Stimulated activated CD8-positive, alpha-beta memory T cell treated with anti-CD3 and anti-CD28 coated beads, Interleukin-7, amount 100 ng/mL, for 4 hours (primary cell): ENCODE data around the gene H19.

Experiments
- DNase-seq, 2 donors: peaks; one replicate each; pipeline ENCODE4 v3.0.0-alpha.2; 2020; ENCODE audit warnings: low read depth in 2 of 2

H19 gene

DNA sequence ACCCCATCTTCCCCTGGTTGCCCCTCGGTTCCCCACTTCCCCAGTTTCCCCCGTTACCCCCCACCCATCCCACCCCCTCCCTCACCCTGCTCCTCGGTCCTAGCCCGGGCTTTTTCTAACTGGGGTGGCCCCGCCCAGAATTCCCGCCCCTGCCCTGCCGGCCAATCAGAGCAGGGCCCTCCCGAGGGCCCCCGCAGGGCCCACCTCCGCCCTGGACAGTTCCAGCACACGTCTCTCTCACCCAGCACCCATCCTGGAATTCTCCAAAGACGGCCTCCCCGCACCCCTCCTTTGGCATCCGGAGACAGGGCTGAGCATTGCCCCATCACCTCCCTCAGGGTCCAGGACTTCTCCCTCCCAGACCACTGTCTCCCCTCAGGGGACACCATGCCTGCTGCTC is at the start of gene H19:
TSS of gene H19 (minus strand) at position 88 of the 400 bp plus-strand sequence.
- no peak for DNase-seq

GRCh38 chr11:2041963-2042362 is 44.3 kb upstream of the H19 start:
- no peak for DNase-seq

DNA sequence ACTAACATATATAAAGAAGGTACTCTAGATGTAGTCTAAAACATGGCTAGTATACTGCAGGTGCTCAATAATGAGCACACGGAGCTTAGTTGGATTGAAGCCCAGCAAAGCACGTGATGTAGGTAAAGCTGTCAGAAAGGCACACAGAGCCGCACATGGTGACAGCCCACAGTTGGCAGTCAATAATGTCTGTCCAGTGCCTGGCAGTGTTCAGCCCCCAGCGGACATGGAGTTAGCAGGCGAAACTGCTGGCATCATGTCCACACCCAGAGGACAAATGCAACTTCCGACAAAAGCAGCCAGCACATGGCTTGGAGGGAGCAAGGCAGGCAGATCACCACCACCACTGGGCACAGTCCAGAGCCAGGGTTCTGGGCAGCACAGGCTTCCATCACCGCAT is 43.5 kb upstream of the H19 start:
- DNase-seq = no peak

DNA sequence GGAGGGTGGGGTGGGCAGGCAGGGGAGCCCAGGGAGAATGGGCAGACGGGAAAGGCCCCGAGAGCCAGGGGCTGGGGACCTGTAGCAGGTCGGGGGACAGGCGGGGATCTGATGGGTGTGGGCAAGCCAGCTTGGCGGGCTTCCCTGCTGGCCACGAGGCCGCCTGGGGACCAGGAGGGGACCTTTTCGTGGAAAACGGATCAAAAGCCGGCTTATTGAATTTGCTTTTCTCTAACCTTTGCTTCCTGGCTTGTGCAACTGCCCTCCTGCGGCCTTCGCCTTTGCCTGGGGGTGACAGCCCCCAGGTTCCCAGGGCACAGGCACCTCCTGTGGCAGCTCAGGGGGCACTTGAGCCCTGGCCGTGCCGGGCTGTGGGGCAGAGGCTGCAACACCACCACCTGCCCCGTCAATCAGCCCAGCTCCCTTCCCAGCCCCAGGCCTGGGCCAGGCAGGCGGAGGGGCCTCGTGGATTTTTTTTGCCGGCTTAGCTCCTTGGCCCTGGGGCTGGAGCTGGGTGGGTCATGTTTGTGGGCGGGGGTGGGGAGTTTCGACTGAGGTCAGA is 41.6 kb upstream of the H19 start:
- no peak for DNase-seq

GRCh38 chr11:2036863-2037486 is 39.3 kb upstream of the H19 start:
- DNase-seq = no peak

DNA sequence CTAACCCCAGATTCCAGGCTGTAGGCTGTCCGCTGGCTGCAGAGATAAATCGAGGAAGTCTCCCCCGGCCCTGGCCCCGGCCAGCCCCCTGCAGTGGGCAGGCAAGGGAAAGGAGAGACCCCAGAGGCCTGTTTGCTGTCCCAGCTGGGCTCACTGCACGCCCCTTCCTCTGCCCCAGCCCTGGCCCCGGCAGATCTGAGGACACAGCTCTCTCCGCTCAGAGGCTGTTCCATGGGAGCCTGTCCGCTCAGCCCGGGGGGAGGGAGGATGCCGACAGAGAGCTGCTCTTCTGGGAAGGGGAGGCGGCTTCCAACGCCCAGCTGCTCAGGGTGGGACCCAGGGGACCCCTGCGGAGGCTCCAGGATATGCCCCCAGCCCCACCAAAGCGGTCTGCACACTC is 37.7 kb upstream of the H19 start:
- DNase-seq = no peak

DNA sequence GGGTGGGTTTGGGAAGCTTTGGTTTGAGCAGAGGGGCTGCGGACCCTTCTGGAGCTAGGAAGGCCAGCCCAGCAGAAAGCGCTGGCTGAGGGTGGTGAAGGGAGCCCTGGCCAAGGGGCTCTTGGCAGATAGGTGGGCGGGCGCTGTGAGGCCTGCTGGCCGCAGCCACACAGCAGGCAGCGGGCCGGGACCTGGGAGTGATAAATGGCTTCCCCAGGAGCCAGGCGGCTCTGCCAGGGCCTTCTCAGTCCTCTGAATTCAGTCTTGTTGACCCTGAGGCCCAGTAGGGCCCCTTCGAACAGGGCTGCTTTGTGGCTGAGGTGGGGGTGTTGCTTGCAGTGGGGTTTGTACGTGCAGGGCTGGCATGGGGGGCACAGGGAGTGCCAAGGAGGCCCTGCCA is 33.4 kb upstream of the H19 start:
- no peak for DNase-seq

DNA sequence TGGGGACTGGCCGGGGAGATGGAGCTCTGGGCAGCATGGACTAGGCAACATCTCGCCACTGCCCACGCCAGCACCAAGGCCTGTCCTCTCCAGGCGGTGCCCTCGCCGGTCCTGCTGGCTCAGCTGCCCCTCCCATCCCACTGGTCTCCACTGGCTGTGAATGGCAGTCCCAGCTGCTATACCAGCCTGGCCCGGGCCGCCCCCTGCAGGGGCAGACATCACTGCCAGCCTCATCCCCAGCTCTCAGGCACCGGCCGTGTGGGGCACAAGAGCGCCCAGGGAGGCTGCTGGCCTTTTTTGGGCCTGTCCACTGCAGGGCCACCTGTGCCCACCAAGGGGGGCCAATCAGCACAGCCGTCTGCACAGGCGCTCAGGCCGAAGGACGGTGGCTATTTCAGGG is 30.1 kb upstream of the H19 start:
- no peak for DNase-seq

DNA sequence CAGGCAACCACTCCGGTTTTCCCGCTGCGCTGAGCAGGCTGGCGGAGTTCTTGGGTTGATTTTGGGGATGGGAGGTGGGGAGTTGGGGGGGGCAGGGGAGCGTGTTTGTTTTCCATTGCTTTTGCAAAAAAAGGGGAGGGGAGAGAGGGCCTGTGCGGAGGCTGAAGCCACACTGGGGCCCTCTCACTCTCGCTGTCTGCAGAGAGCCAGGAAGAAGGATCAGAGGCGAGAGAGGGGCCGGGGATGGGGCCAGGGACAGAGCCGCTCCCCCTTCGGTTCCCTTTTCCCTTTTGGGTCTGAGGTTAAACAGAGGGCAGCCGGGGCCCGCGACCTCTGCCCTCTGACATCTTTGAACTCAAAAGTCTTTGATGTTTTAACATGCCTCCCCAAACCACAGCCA is 17.4 kb upstream of the H19 start:
- no peak for DNase-seq

- DNase-seq = no peak
Measured at GRCh38 chr11:2012440-2012839, 14.8 kb upstream of the H19 start.

DNA sequence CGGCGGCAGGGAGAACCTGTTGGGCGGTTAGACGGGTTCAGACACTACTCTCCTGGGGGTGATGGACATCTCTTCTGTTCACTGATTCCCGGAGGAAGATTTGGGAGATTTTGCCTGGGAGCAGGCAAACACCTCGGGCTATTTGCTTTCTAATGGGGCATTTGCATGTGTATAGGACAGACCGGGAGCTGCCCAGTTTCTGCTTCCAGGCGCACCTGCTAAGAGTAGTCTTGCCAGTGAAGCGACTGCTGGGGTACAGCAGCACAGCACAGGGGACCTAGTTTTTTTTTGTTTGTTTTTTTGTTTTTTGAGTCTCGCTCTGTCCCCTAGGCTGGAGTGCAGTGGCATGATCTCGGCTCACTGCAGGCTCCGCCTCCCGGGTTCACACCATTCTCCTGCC is 6.8 kb upstream of the H19 start:
- DNase-seq = no peak

- no peak for DNase-seq
Measured at GRCh38 chr11:2002807-2003206, 5.2 kb upstream of the H19 start.

DNA sequence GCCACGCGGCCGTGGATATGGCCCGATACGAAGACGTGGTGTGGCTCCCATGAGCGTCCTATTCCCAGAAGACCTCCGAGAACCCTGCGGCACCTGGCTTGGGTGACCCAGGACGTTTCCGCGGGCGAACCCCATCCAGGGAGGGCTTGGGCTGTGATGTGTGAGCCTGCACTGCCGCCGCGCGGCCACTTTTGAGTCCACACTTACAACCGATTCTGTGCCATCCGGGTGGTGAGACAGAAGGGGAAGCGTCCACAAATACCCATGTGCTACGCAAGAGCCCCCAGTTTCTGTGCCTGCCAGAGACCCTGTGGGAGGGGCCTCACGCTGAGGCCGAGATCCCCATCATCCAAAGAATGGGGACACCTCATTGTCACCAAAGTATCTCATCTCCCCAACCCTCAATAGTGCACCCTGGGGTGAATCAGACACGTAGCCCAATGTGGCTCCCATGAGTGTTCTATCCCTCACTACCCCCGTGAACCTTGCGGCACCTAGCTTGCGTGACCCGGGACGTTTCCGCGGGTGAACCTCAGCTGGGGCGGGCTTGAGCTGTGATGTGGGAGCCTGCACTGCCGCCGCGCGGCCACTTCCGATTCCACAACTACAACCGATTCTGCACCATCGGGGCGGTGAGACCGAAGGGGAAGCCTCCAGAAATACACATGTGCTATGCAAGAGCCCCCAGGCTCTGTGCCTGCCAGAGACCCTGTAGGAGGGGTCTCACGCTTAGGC is 4.6 kb upstream of the H19 start:
- DNase-seq = no peak

- no peak for DNase-seq
Measured at GRCh38 chr11:1998861-1999260, 1.2 kb upstream of the H19 start.

DNA sequence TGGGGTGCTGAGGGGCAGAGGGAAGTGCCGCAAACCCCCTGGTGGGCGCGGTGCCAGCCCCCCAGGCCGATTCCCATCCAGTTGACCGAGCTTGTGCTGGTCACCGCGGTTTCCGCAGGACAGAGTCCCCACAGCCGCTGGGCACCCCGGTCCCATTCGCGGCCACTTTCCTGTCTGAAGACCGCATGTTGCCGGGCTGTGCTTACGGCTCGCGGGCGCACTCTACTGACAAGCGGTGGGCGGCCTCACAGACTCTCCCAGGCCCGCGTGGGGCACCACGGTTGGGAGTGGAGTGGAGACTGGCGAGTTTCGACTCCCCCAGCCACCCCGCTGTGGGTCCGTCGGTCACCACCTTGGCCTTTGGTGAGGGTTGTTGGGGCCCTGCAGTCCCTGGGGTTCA is 648 bp upstream of the H19 start:
- no peak for DNase-seq

DNA sequence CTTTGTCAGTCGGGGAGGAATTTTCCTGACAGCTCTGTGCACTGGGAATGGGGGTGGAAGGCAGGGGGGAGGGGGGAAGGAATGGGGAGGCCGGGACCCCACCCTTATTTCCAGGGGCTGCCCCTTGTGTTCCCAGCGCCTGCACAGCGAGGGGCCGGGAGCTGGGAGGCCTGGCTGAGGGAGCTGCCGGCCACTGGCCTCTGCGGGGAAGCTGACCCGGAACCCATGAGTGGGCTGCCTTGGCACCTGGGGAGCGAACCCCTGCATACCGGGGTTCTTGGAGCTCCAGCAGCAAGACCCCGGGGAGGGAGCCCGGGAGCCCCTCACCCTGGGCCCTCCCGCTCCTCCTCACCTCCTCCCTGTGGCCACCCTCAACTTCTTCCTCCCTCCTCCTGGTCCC is 3.5 kb downstream of the H19 start:
- no peak for DNase-seq

DNA sequence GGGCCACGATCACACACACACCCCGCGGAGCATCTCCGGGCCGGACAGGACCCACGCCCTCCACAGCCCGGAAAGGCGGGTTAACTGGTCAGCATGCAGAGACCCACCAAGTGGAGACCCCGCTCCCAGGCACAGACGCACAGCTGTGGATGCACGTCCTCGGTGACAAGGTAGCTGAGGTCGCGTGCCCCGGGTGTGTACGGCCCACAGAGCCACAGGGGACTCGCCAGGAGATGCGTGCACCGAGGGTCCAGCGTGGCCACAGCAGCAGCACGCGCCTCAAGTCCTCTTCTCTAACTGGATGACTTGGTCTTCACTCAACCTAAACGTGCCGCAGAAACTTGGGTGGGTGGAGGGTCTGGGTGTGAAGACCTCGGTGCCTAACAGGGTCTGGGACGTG is 5.5 kb downstream of the H19 start:
- DNase-seq = no peak

DNA sequence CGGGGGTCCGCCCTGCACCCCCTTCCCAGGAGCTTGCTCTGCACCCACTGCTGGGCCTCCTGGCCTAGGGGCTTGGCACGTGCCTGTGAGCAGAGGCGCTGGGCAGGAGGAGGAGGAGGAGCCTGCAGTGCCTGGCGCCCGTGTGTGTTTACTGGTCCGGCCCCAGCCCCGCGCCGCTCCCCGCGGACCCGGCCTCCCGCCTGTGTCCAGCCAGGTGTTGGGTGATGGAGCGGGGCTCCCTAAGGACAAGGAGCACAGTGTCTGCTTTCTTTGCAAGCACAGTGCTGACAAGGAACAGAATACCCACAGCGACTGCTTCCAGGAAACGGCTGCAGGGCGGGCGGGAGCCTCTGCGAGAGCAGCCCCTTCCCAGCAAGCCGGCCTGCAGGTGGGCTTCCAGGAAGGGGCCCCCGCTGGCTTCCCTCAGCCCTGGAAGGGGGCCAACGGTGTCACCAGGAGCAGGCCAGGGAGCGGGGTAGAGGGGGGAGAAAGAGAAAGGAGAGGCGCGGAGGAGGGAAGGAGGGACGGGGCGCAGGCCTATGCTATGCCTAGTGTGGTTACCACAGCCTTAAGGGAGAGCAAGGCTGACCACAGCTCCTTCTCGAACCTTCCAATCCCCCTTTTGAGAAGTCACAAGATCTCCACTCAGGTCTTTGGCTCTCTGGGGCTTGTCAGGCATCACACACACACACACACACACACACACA is 6.6 kb downstream of the H19 start:
- DNase-seq = no peak

DNA sequence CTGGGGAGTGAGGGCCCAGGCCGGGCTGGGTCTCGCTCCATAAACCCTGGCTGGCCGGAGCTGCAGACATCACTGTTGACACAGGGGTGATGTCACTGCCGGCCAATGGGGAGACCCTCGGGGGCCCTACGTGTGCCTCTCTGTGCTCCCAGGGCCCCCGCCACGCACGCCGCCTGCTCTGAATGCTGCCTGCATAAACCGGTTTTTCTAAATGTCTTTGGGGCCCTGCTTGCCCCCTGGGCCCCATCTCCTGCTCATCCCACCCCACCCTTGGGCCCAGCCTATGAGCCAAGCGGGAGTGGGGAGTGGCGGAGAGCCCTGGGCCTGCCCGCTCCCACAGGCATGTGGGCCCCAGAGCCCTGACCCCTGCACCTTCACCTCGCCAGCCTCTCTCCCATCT is 7.7 kb downstream of the H19 start:
- DNase-seq = no peak

DNA sequence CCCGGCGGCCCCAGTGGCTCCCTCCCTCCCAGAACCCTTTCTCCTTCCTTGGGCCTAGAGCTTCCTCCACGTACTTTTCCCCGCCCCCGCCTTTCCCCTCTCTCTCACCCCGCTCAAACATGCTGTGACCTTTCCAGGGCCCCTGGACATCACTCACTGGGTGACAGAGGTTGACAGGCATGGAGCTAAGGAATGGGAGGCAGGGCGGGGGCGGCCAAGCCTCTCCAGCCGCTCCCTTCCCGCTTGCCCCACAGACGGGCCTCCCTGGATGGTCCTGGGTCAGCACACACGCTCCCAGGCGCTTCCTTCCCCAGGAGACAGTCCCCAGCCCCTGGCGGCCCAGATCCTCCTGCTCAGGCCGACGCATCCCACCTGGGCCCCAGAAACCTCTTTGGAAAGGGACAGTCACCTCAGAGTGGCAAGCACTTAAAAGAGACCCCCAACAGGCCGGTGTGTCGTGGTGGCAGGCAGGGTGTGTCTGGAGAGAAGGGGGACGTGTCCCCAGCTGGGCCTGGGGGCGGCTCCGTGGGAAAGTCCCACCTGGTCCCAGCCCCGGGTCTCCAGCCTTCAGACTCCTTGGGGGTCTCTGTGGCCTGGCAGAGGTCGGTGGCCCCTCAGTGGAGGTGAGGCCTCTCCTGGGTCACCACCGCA is 8.8 kb downstream of the H19 start:
- DNase-seq = no peak

GRCh38 chr11:1988174-1988573 is 9.5 kb downstream of the H19 start:
- DNase-seq = no peak

DNA sequence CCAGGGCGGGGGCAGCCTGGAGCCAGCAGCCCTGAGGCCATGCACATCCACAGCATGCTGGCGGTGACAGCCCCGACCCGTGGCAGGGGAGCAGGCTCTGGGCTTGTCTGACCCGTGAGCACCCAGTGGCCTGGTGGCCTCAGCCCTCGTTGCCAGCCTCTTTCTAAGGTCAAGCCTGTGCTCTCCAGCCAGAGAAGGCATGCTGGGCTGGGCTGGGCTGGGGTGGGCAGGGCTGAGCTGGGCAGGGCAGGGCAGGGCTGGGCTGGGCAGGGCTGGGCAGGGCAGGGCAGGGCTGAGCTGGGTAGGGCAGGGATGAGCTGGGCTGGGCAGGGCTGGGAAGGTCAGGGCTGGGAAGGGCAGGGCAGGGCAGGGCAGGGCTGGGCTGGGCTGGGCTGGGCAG is 10.6 kb downstream of the H19 start:
- DNase-seq = no peak

GRCh38 chr11:1983601-1983961 is 14.1 kb downstream of the H19 start:
- DNase-seq = no peak
